ENCODE measurements around the gene MAPK1. TPM values are rescaled to one million over a fixed set of nuclear protein-coding genes. Genes with fewer than 3 reads are reported as not detected.
A peak's percentile ranks its signal among the peaks of the same experiment; 100 is the strongest.
"Not testable (repeated sequence)": the region's sequence is repeated elsewhere in the genome, so short reads cannot be mapped to it uniquely, and the experiment has no call there.

MAPK1 gene
- total and polyA plus RNA-seq, 7 experiments from 2014 or later: 58.3 to 120 (median 97.0) TPM

DNA sequence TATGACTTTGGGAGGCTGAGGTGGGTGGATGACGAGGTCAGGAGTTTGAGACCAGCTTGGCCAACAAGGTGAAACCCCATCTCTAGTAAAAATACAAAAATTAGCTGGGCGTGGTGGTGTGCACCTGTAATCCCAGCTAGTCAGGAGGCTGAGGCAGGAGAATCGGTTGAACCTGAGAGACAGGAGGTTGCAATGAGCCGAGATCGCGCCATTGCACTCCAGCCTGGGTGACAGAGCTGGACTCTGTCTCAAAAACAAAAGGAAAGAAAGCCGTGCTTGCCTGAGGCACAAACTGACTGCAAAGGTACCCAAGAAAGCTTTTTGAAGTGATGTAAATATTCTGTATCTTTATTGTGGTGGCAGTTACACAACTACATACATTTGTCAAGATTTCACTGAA is 42.5 kb downstream of the MAPK1 start:
- H3K9me3 ChIP-seq (ENCODE audit: control insufficient read depth in 2 of 3, low read length in 3 of 3); POLR2A ChIA-PET; H3K36me3 Mint-ChIP-seq; intact Hi-C loops (cut with micrococcal nuclease); H3K27ac ChIP-seq (ENCODE audit: low read depth, low read length); H3K27me3 Mint-ChIP-seq; H3K27me3 ChIP-seq (ENCODE audit: control insufficient read depth in 2 of 2, insufficient read depth in 2 of 2, low read length in 2 of 2); CTCF ChIA-PET; H3K36me3 ChIP-seq (ENCODE audit: control insufficient read depth in 2 of 3, insufficient read depth in 3 of 3, low read length in 3 of 3); DNase-seq; ATAC-seq; H3K4me3 ChIP-seq (ENCODE audit: low read length); H3K9me3 Mint-ChIP-seq: not testable (repeated sequence)
- H3K4me3 Mint-ChIP-seq: peak overlapping the region in 1 of 10 donors; percentile 10
- peaks cover 11 to 38% of the 10 kb centered on the region in 2 donors for H3K4me1 ChIP-seq (ENCODE audit: control insufficient read depth in 2 of 2, insufficient read depth in 2 of 2, low read length in 2 of 2)
- H3K27ac Mint-ChIP-seq: peak overlapping the region in 5 of 9 donors; percentile 6 to 74 (median 39)
- H3K4me1 Mint-ChIP-seq: peaks cover 26 to 92% (median 82%) of the 10 kb centered on the region in 7 donors

DNA sequence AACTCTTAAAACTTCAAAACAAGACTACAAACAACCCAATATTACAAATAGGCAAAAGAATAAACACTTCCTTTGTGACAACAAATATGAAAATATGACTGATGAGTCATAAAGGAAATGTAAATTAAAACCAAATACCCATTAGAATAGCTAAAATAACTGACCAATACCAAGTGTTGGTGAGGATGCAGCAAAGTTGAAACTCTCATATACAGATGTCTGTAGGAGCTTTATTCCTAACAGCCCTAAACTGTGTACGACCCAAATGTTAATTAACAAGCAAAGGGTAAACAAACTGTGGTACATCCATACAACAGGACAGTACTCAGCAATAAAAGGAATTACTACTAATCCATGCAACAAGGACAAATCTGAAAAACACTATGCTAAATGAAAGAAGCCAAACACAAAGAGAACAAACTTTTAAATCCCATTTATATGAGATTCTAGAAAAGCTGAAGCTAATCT is 43.0 kb downstream of the MAPK1 start:
- peaks cover 0 to 5% (median 3%) of the 10 kb centered on the region in 5 donors for H3K36me3 Mint-ChIP-seq
- H3K27ac Mint-ChIP-seq: peak overlapping the region in 4 of 9 donors; percentile 6 to 74 (median 66)
- H3K9me3 Mint-ChIP-seq: no peaks in the 10 kb centered on the region
- Histone ChIP-seq H3K9me3 (ENCODE audit: control insufficient read depth in 2 of 3, low read length in 3 of 3) (no peaks in the 10 kb centered on the region), H3K4me1 (ENCODE audit: control insufficient read depth in 2 of 2, insufficient read depth in 2 of 2, low read length in 2 of 2) (peaks cover 15 to 39% of the 10 kb centered on the region in 2 donors), H3K36me3 (ENCODE audit: control insufficient read depth in 2 of 3, insufficient read depth in 3 of 3, low read length in 3 of 3) (no peaks in the 10 kb centered on the region), H3K27ac (ENCODE audit: low read depth, low read length) (no peak overlapping the region), H3K27me3 (ENCODE audit: control insufficient read depth in 2 of 2, insufficient read depth in 2 of 2, low read length in 2 of 2) (no peaks in the 10 kb centered on the region), H3K4me3 (ENCODE audit: low read length) (no peak overlapping the region)
- ChIA-PET POLR2A (no interaction called here), CTCF (no interaction called here)
- ATAC-seq (no peak), DNase-seq (no peak)
- H3K4me1 Mint-ChIP-seq: peaks cover 25 to 91% (median 78%) of the 10 kb centered on the region in 7 donors
- peak overlapping the region in 1 of 10 donors; percentile 43 for H3K4me3 Mint-ChIP-seq
- no peaks in the 10 kb centered on the region for H3K27me3 Mint-ChIP-seq
- intact Hi-C loops (cut with micrococcal nuclease): no loop called here

DNA sequence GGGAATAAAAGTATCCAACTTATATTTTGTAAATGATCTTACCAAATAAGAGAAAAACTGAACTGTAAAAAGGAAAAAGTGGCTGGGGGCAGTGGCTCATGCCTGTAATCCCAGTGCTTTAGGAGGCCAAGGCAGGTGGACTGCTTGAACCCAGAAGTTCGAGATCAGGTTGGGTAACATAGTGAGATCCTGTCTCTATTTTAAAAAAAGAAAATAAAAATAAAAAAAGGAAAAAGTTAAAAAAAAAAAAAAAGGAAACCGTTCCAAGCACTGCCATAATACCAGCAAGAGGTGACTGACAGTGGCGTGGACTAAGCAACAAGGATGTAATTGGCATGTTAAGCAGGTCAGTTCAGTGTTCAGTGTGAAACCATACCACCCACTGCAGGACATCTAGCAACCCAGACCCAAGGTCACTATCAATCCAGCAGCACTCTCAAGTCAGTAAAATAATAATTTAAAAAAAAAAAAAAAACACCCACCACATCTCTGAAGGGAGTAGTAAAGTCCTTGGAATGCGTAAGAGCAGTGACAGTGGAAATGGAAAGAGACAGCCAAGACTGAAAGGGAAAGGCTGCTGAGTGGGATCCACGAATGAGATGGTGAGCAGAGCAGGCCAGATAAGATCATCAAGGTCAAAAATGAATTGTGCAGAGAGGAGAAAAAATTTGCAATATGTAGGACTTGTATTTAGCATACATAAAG is 43.6 kb downstream of the MAPK1 start:
- peak overlapping the region in 1 of 10 donors; percentile 43 for H3K4me3 Mint-ChIP-seq
- POLR2A ChIA-PET: no interaction called here
- CTCF ChIA-PET: no interaction called here
- H3K27ac ChIP-seq (ENCODE audit: low read depth, low read length): no peak overlapping the region
- H3K4me3 ChIP-seq (ENCODE audit: low read length): no peak overlapping the region
- no peaks in the 10 kb centered on the region for H3K27me3 Mint-ChIP-seq
- H3K4me1 Mint-ChIP-seq: peaks cover 29 to 91% (median 78%) of the 10 kb centered on the region in 7 donors
- ATAC-seq: no peak
- intact Hi-C loops (cut with micrococcal nuclease): no loop called here
- H3K27ac Mint-ChIP-seq: peak overlapping the region in 5 of 9 donors; percentile 32 to 79 (median 70)
- no peak for DNase-seq
- no peaks in the 10 kb centered on the region for H3K27me3 ChIP-seq (ENCODE audit: control insufficient read depth in 2 of 2, insufficient read depth in 2 of 2, low read length in 2 of 2)
- no peaks in the 10 kb centered on the region for H3K9me3 ChIP-seq (ENCODE audit: control insufficient read depth in 2 of 3, low read length in 3 of 3)
- H3K4me1 ChIP-seq (ENCODE audit: control insufficient read depth in 2 of 2, insufficient read depth in 2 of 2, low read length in 2 of 2): peaks cover 21 to 34% of the 10 kb centered on the region in 2 donors
- H3K36me3 ChIP-seq (ENCODE audit: control insufficient read depth in 2 of 3, insufficient read depth in 3 of 3, low read length in 3 of 3): no peaks in the 10 kb centered on the region
- peaks cover 0 to 5% (median 4%) of the 10 kb centered on the region in 5 donors for H3K36me3 Mint-ChIP-seq
- H3K9me3 Mint-ChIP-seq: no peaks in the 10 kb centered on the region

DNA sequence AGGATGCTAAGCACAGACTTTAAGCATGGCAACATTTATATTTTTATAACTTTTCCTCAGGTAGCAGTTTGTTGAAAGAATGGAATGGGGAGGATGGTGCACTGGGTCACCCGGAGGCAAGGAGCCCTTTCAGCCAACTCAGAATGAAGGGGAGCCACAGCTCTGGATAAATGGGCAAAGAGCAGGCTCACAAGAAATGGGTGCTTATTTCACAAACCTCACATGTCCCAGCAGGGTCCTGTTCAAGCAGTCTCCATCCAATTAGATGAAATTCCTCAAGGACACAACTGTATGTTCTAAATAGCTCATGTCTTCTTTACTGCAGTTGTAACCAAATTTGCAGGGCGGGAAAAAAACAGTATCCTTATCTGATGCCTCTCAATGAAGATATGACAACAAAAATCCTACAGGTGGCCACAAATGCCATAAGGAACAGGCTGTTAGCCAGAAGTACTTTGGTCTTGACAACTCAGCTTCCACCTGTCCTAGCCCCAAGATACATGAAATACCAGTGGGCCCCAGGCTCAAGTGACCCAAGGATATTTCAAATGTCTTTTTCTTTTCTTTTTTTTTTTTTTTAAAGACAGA is 48.2 kb downstream of the MAPK1 start:
- Mint-ChIP-seq H3K4me1 (peaks cover 45 to 90% (median 71%) of the 10 kb centered on the region in 7 donors), H3K27me3 (no peaks in the 10 kb centered on the region), H3K9me3 (no peaks in the 10 kb centered on the region), H3K27ac (peak overlapping the region; percentile 47 to 98 (median 97)), H3K4me3 (peak overlapping the region in 5 of 10 donors; percentile 4 to 86 (median 30)), H3K36me3 (peaks cover 0 to 9% (median 5%) of the 10 kb centered on the region in 5 donors)
- Histone ChIP-seq H3K4me3 (ENCODE audit: low read length) (no peak overlapping the region), H3K36me3 (ENCODE audit: control insufficient read depth in 2 of 3, insufficient read depth in 3 of 3, low read length in 3 of 3) (no peaks in the 10 kb centered on the region), H3K27ac (ENCODE audit: low read depth, low read length) (no peak overlapping the region), H3K9me3 (ENCODE audit: control insufficient read depth in 2 of 3, low read length in 3 of 3) (no peaks in the 10 kb centered on the region), H3K4me1 (ENCODE audit: control insufficient read depth in 2 of 2, insufficient read depth in 2 of 2, low read length in 2 of 2) (peaks cover 38 to 39% of the 10 kb centered on the region in 2 donors), H3K27me3 (ENCODE audit: control insufficient read depth in 2 of 2, insufficient read depth in 2 of 2, low read length in 2 of 2) (no peaks in the 10 kb centered on the region)
- intact Hi-C loops (cut with micrococcal nuclease): loop anchor here in 1 of 2 donors (5.0 kb wide), 1 partner anchor 162 kb away; no protein-coding TSS in a partner anchor
- POLR2A ChIA-PET: interaction anchor here (0.6 kb wide), 1 partner anchor 38 kb away, joined by 4 read pairs; no protein-coding TSS in a partner anchor
- DNase-seq (no peak), ATAC-seq (no peak)
- CTCF ChIA-PET: interaction anchor here (1.1 kb wide), 1 partner anchor 10 kb away, joined by 3 read pairs; no protein-coding TSS in a partner anchor

DNA sequence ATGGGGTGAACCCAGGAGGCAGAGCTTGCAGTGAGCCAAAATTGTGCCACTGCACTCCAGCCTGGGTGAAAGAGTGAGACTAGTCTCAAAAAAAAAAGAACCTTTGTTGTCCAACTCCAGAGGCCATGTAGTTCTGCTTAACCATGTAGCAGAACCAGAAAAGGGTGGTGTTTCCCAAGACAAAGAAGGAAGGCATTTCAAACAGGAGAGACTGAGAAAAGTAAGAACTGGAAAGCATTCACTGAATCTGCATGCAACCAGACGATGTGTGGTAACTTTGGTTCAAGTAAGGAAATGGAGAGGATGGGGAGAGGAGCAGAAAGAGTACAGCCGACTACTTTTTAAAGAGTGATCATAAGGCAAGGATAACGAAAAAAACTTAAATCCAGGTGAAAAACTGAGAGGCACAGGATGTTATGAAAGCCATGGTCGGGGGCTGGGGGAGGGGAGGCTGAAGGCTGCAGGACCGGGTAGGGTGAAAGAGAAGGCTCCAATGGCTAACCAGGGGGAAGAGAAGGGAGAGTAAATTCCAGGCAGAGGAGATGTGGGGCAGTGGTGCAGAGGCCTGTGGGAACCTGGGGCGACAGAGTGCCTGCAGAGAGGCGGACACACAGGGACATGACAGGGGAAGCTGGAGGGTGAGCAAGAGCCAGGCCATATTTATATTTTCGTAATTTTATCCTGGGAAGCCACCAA is 48.8 kb downstream of the MAPK1 start:
- H3K4me3 ChIP-seq (ENCODE audit: low read length): no peak overlapping the region
- H3K9me3 ChIP-seq (ENCODE audit: control insufficient read depth in 2 of 3, low read length in 3 of 3): no peaks in the 10 kb centered on the region
- peak overlapping the region in 9 of 10 donors; percentile 1 to 86 (median 43) for H3K4me3 Mint-ChIP-seq
- H3K9me3 Mint-ChIP-seq: no peaks in the 10 kb centered on the region
- CTCF ChIA-PET: no interaction called here
- H3K36me3 ChIP-seq (ENCODE audit: control insufficient read depth in 2 of 3, insufficient read depth in 3 of 3, low read length in 3 of 3): no peaks in the 10 kb centered on the region
- H3K4me1 ChIP-seq (ENCODE audit: control insufficient read depth in 2 of 2, insufficient read depth in 2 of 2, low read length in 2 of 2): peaks cover 34 to 39% of the 10 kb centered on the region in 2 donors
- peak overlapping the region; percentile 7 for H3K27ac ChIP-seq (ENCODE audit: low read depth, low read length)
- H3K27me3 Mint-ChIP-seq: no peaks in the 10 kb centered on the region
- no peaks in the 10 kb centered on the region for H3K27me3 ChIP-seq (ENCODE audit: control insufficient read depth in 2 of 2, insufficient read depth in 2 of 2, low read length in 2 of 2)
- intact Hi-C loops (cut with micrococcal nuclease): loop anchor here in 1 of 2 donors (5.0 kb wide), 1 partner anchor 161 kb away; no protein-coding TSS in a partner anchor
- peaks cover 0 to 11% (median 5%) of the 10 kb centered on the region in 5 donors for H3K36me3 Mint-ChIP-seq
- H3K27ac Mint-ChIP-seq: peak overlapping the region; percentile 47 to 98 (median 97)
- ATAC-seq (no peak), DNase-seq (no peak)
- POLR2A ChIA-PET: interaction anchor here (0.6 kb wide), 1 partner anchor 39 kb away, joined by 4 read pairs; no protein-coding TSS in a partner anchor
- H3K4me1 Mint-ChIP-seq: peaks cover 46 to 90% (median 69%) of the 10 kb centered on the region in 7 donors

DNA sequence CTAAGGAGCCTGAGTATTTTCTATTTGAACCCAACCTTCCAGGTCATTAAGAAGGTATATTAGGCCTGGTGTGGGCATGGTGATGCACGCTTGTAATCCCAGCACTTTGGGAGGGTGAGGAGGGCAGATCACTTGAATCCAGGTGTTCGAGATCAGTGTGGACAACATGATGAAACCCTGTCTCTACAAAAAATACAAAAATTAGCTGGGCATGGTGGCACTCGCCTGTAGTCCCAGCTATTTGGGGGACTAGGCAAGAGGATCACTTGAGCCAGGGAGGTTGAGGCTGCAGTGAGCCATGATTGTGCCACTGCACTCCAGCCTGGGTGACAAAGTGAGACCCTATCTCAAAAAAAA is 50.0 kb downstream of the MAPK1 start:
- CTCF ChIA-PET: interaction anchor here (0.7 kb wide), 1 partner anchor 188 kb away, joined by 4 read pairs; no protein-coding TSS in a partner anchor
- Mint-ChIP-seq H3K4me1 (peaks cover 45 to 86% (median 67%) of the 10 kb centered on the region in 7 donors), H3K36me3 (peaks cover 0 to 11% (median 6%) of the 10 kb centered on the region in 5 donors), H3K27ac (peak overlapping the region; percentile 92 to 98 (median 97)), H3K4me3 (peak overlapping the region; percentile 73 to 86 (median 76))
- intact Hi-C loops (cut with micrococcal nuclease): loop anchor here in 1 of 2 donors (5.0 kb wide), 1 partner anchor 160 kb away; no protein-coding TSS in a partner anchor
- POLR2A ChIA-PET; H3K36me3 ChIP-seq (ENCODE audit: control insufficient read depth in 2 of 3, insufficient read depth in 3 of 3, low read length in 3 of 3); H3K4me3 ChIP-seq (ENCODE audit: low read length); ATAC-seq; H3K27me3 Mint-ChIP-seq; H3K9me3 ChIP-seq (ENCODE audit: control insufficient read depth in 2 of 3, low read length in 3 of 3); H3K9me3 Mint-ChIP-seq; H3K27me3 ChIP-seq (ENCODE audit: control insufficient read depth in 2 of 2, insufficient read depth in 2 of 2, low read length in 2 of 2); DNase-seq: not testable (repeated sequence)
- Histone ChIP-seq H3K27ac (ENCODE audit: low read depth, low read length) (peak overlapping the region; percentile 68), H3K4me1 (ENCODE audit: control insufficient read depth in 2 of 2, insufficient read depth in 2 of 2, low read length in 2 of 2) (peaks cover 39 to 40% of the 10 kb centered on the region in 2 donors)

Measured in naive thymus-derived CD4-positive, alpha-beta T cell (primary cell).